Measurements from ENCODE around the gene LMOD3.

The LMOD3 gene

GRCh38 chr3:69115731-69116130, 6.7 kb downstream of the LMOD3 start:
- H3K27ac ChIP-seq (ENCODE audit: low read depth in 2 of 2, low read length in 2 of 2): no peak overlapping the region
- H3K4me3 ChIP-seq (ENCODE audit: low read length in 2 of 2): no peak overlapping the region
- H3K9ac ChIP-seq (ENCODE audit: low read depth in 1 of 2, low read length in 2 of 2): no peak overlapping the region
- H3K27me3 ChIP-seq (ENCODE audit: control insufficient read depth in 2 of 2, insufficient read depth in 2 of 2, low read length in 2 of 2): no peaks in the 10 kb centered on the region
- H3K36me3 ChIP-seq (ENCODE audit: control insufficient read depth in 2 of 2, insufficient read depth in 2 of 2, low read length in 2 of 2): no peaks in the 10 kb centered on the region
- H3K9me3 ChIP-seq (ENCODE audit: control insufficient read depth in 2 of 2, low read length in 2 of 2): no peaks in the 10 kb centered on the region
- peaks cover 0 to 4% of the 10 kb centered on the region in 2 donors for H3K4me1 ChIP-seq (ENCODE audit: control insufficient read depth in 2 of 2, insufficient read depth in 2 of 2, low read length in 2 of 2)

- Histone ChIP-seq H3K4me1 (ENCODE audit: control insufficient read depth in 2 of 2, insufficient read depth in 2 of 2, low read length in 2 of 2) (peaks cover 0 to 4% of the 10 kb centered on the region in 2 donors), H3K9ac (ENCODE audit: low read depth in 1 of 2, low read length in 2 of 2) (no peak overlapping the region), H3K27ac (ENCODE audit: low read depth in 2 of 2, low read length in 2 of 2) (no peak overlapping the region), H3K9me3 (ENCODE audit: control insufficient read depth in 2 of 2, low read length in 2 of 2) (no peaks in the 10 kb centered on the region), H3K4me3 (ENCODE audit: low read length in 2 of 2) (no peak overlapping the region), H3K36me3 (ENCODE audit: control insufficient read depth in 2 of 2, insufficient read depth in 2 of 2, low read length in 2 of 2) (no peaks in the 10 kb centered on the region), H3K27me3 (ENCODE audit: control insufficient read depth in 2 of 2, insufficient read depth in 2 of 2, low read length in 2 of 2) (no peaks in the 10 kb centered on the region)
Observed at GRCh38 chr3:69113536-69113935, 8.9 kb downstream of the LMOD3 start.

GRCh38 chr3:69110941-69111546, 11.4 kb downstream of the LMOD3 start:
- Histone ChIP-seq H3K4me3 (ENCODE audit: low read length in 2 of 2) (no peak overlapping the region), H3K27ac (ENCODE audit: low read depth in 2 of 2, low read length in 2 of 2) (no peak overlapping the region), H3K4me1 (ENCODE audit: control insufficient read depth in 2 of 2, insufficient read depth in 2 of 2, low read length in 2 of 2) (no peaks in the 10 kb centered on the region), H3K27me3 (ENCODE audit: control insufficient read depth in 2 of 2, insufficient read depth in 2 of 2, low read length in 2 of 2) (no peaks in the 10 kb centered on the region), H3K36me3 (ENCODE audit: control insufficient read depth in 2 of 2, insufficient read depth in 2 of 2, low read length in 2 of 2) (peaks cover 0 to 2% of the 10 kb centered on the region in 2 donors), H3K9ac (ENCODE audit: low read depth in 1 of 2, low read length in 2 of 2) (no peak overlapping the region), H3K9me3 (ENCODE audit: control insufficient read depth in 2 of 2, low read length in 2 of 2) (no peaks in the 10 kb centered on the region)

- H3K4me3 ChIP-seq (ENCODE audit: low read length in 2 of 2): no peak overlapping the region
- no peaks in the 10 kb centered on the region for H3K4me1 ChIP-seq (ENCODE audit: control insufficient read depth in 2 of 2, insufficient read depth in 2 of 2, low read length in 2 of 2)
- H3K36me3 ChIP-seq (ENCODE audit: control insufficient read depth in 2 of 2, insufficient read depth in 2 of 2, low read length in 2 of 2): peaks cover 16 to 18% of the 10 kb centered on the region in 2 donors
- H3K27ac ChIP-seq (ENCODE audit: low read depth in 2 of 2, low read length in 2 of 2): no peak overlapping the region
- no peaks in the 10 kb centered on the region for H3K27me3 ChIP-seq (ENCODE audit: control insufficient read depth in 2 of 2, insufficient read depth in 2 of 2, low read length in 2 of 2)
- H3K9ac ChIP-seq (ENCODE audit: low read depth in 1 of 2, low read length in 2 of 2): no peak overlapping the region
- no peaks in the 10 kb centered on the region for H3K9me3 ChIP-seq (ENCODE audit: control insufficient read depth in 2 of 2, low read length in 2 of 2)
Observed at GRCh38 chr3:69108811-69109210, 13.6 kb downstream of the LMOD3 start.

GRCh38 chr3:69107841-69108240, 14.6 kb downstream of the LMOD3 start:
- Histone ChIP-seq H3K9me3 (ENCODE audit: control insufficient read depth in 2 of 2, low read length in 2 of 2) (no peaks in the 10 kb centered on the region), H3K27me3 (ENCODE audit: control insufficient read depth in 2 of 2, insufficient read depth in 2 of 2, low read length in 2 of 2) (no peaks in the 10 kb centered on the region), H3K36me3 (ENCODE audit: control insufficient read depth in 2 of 2, insufficient read depth in 2 of 2, low read length in 2 of 2) (peaks cover 25 to 28% of the 10 kb centered on the region in 2 donors), H3K27ac (ENCODE audit: low read depth in 2 of 2, low read length in 2 of 2) (no peak overlapping the region), H3K4me3 (ENCODE audit: low read length in 2 of 2) (no peak overlapping the region), H3K9ac (ENCODE audit: low read depth in 1 of 2, low read length in 2 of 2) (no peak overlapping the region), H3K4me1 (ENCODE audit: control insufficient read depth in 2 of 2, insufficient read depth in 2 of 2, low read length in 2 of 2) (no peaks in the 10 kb centered on the region)

GRCh38 chr3:69105320-69105719, 17.1 kb downstream of the LMOD3 start:
- no peaks in the 10 kb centered on the region for H3K9me3 ChIP-seq (ENCODE audit: control insufficient read depth in 2 of 2, low read length in 2 of 2)
- no peak overlapping the region for H3K4me3 ChIP-seq (ENCODE audit: low read length in 2 of 2)
- H3K36me3 ChIP-seq (ENCODE audit: control insufficient read depth in 2 of 2, insufficient read depth in 2 of 2, low read length in 2 of 2): peaks cover 38 to 47% of the 10 kb centered on the region in 2 donors
- no peaks in the 10 kb centered on the region for H3K27me3 ChIP-seq (ENCODE audit: control insufficient read depth in 2 of 2, insufficient read depth in 2 of 2, low read length in 2 of 2)
- H3K9ac ChIP-seq (ENCODE audit: low read depth in 1 of 2, low read length in 2 of 2): no peak overlapping the region
- H3K4me1 ChIP-seq (ENCODE audit: control insufficient read depth in 2 of 2, insufficient read depth in 2 of 2, low read length in 2 of 2): no peaks in the 10 kb centered on the region
- no peak overlapping the region for H3K27ac ChIP-seq (ENCODE audit: low read depth in 2 of 2, low read length in 2 of 2)

- Histone ChIP-seq H3K27me3 (ENCODE audit: control insufficient read depth in 2 of 2, insufficient read depth in 2 of 2, low read length in 2 of 2) (no peaks in the 10 kb centered on the region), H3K9ac (ENCODE audit: low read depth in 1 of 2, low read length in 2 of 2) (no peak overlapping the region), H3K4me1 (ENCODE audit: control insufficient read depth in 2 of 2, insufficient read depth in 2 of 2, low read length in 2 of 2) (no peaks in the 10 kb centered on the region), H3K4me3 (ENCODE audit: low read length in 2 of 2) (no peak overlapping the region), H3K9me3 (ENCODE audit: control insufficient read depth in 2 of 2, low read length in 2 of 2) (no peaks in the 10 kb centered on the region), H3K27ac (ENCODE audit: low read depth in 2 of 2, low read length in 2 of 2) (no peak overlapping the region), H3K36me3 (ENCODE audit: control insufficient read depth in 2 of 2, insufficient read depth in 2 of 2, low read length in 2 of 2) (peaks cover 38 to 47% of the 10 kb centered on the region in 2 donors)
Observed at GRCh38 chr3:69104586-69104985, 17.8 kb downstream of the LMOD3 start.

- Histone ChIP-seq H3K4me3 (ENCODE audit: low read length in 2 of 2) (no peak overlapping the region), H3K36me3 (ENCODE audit: control insufficient read depth in 2 of 2, insufficient read depth in 2 of 2, low read length in 2 of 2) (peaks cover 38 to 47% of the 10 kb centered on the region in 2 donors), H3K4me1 (ENCODE audit: control insufficient read depth in 2 of 2, insufficient read depth in 2 of 2, low read length in 2 of 2) (no peaks in the 10 kb centered on the region), H3K9ac (ENCODE audit: low read depth in 1 of 2, low read length in 2 of 2) (no peak overlapping the region), H3K27ac (ENCODE audit: low read depth in 2 of 2, low read length in 2 of 2) (no peak overlapping the region), H3K9me3 (ENCODE audit: control insufficient read depth in 2 of 2, low read length in 2 of 2) (no peaks in the 10 kb centered on the region), H3K27me3 (ENCODE audit: control insufficient read depth in 2 of 2, insufficient read depth in 2 of 2, low read length in 2 of 2) (no peaks in the 10 kb centered on the region)
Observed at GRCh38 chr3:69103123-69103522, 19.3 kb downstream of the LMOD3 start.

GRCh38 chr3:69102384-69102783, 20.0 kb downstream of the LMOD3 start:
- Histone ChIP-seq H3K9ac (ENCODE audit: low read depth in 1 of 2, low read length in 2 of 2) (no peak overlapping the region), H3K27me3 (ENCODE audit: control insufficient read depth in 2 of 2, insufficient read depth in 2 of 2, low read length in 2 of 2) (no peaks in the 10 kb centered on the region), H3K27ac (ENCODE audit: low read depth in 2 of 2, low read length in 2 of 2) (no peak overlapping the region), H3K4me3 (ENCODE audit: low read length in 2 of 2) (no peak overlapping the region), H3K36me3 (ENCODE audit: control insufficient read depth in 2 of 2, insufficient read depth in 2 of 2, low read length in 2 of 2) (peaks cover 38 to 50% of the 10 kb centered on the region in 2 donors), H3K4me1 (ENCODE audit: control insufficient read depth in 2 of 2, insufficient read depth in 2 of 2, low read length in 2 of 2) (no peaks in the 10 kb centered on the region), H3K9me3 (ENCODE audit: control insufficient read depth in 2 of 2, low read length in 2 of 2) (no peaks in the 10 kb centered on the region)

GRCh38 chr3:69099576-69099975, 22.8 kb downstream of the LMOD3 start:
- peaks cover 30 to 40% of the 10 kb centered on the region in 2 donors for H3K36me3 ChIP-seq (ENCODE audit: control insufficient read depth in 2 of 2, insufficient read depth in 2 of 2, low read length in 2 of 2)
- H3K27me3 ChIP-seq (ENCODE audit: control insufficient read depth in 2 of 2, insufficient read depth in 2 of 2, low read length in 2 of 2): no peaks in the 10 kb centered on the region
- no peaks in the 10 kb centered on the region for H3K9me3 ChIP-seq (ENCODE audit: control insufficient read depth in 2 of 2, low read length in 2 of 2)
- peaks cover 0 to 8% of the 10 kb centered on the region in 2 donors for H3K4me1 ChIP-seq (ENCODE audit: control insufficient read depth in 2 of 2, insufficient read depth in 2 of 2, low read length in 2 of 2)
- H3K27ac ChIP-seq (ENCODE audit: low read depth in 2 of 2, low read length in 2 of 2): no peak overlapping the region
- no peak overlapping the region for H3K4me3 ChIP-seq (ENCODE audit: low read length in 2 of 2)
- no peak overlapping the region for H3K9ac ChIP-seq (ENCODE audit: low read depth in 1 of 2, low read length in 2 of 2)

Measured in mucosa of rectum (tissue), 2 donors.